Measurements from ENCODE around the gene HBE1.

Gene HBE1

DNA sequence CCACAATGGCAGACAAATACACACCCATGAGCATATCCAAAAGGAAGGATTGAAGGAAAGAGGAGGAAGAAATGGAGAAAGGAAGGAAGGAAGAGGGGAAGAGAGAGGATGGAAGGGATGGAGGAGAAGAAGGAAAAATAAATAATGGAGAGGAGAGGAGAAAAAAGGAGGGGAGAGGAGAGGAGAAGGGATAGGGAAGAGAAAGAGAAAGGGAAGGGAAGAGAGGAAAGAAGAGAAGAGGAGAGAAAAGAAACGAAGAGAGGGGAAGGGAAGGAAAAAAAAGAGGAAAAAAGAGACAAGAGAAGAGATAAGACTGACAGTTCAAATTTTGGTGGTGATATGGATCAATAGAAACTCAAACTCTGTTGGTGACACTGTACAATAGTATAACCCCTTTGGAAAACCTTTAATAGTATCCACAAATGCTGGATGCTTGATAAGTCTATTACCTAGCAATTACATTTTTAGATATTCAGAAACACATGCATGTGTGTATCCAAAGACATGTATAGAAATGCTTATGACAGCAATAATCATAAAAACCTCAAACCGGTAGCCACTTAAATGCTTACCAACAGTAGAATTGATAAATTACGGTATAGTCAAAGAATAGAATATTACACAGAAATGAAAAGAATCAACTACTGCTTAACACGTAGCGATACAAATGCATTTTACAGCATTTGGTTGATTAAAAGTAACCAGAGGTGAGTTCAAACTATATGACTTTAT lies 34.2 kb downstream of the HBE1 start:
- no peak overlapping the region for H3K4me3 ChIP-seq (ENCODE audit: low read depth, low read length)

DNA sequence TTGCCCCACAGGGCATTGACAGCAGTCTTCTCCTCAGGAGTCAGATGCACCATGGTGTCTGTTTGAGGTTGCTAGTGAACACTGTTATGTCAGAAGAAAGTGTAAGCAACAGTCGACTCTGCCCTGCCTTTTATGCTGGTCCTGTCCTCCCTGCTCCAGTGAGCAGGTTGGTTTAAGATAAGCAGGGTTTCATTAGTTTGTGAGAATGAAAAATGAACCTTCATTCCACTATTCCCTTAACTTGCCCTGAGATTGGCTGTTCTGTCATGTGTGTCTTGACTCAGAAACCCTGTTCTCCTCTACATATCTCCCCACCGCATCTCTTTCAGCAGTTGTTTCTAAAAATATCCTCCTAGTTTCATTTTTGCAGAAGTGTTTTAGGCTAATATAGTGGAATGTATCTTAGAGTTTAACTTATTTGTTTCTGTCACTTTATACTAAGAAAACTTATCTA lies 35.3 kb downstream of the HBE1 start, which contains the start of gene HBD:
Gene HBD, minus strand, starts transcription at position 103 of the 454 bp plus-strand sequence. Its CDS starts 50 bp downstream, at position 53.
- H3K4me3 ChIP-seq (ENCODE audit: low read depth, low read length) = no peak within 1 kb of the TSS

DNA sequence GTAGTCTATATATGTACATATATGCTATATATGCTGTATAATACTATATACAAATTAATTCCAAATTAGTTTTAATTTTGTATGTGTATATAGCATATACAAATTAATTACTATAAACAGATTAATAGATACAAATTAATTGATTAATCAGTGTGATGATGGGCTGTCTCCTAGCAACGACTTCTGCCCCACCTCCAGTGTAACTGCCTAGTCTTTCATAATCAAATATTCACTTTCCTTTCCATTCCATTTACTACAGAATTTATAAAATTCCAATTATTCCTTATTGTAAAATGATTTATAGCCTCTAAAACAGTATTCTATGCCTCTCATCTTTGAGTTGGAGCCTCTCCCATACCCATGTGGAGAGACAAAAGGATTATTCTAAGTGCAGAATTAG lies 36.4 kb downstream of the HBE1 start:
- H3K4me3 ChIP-seq (ENCODE audit: low read depth, low read length) = no peak overlapping the region

DNA sequence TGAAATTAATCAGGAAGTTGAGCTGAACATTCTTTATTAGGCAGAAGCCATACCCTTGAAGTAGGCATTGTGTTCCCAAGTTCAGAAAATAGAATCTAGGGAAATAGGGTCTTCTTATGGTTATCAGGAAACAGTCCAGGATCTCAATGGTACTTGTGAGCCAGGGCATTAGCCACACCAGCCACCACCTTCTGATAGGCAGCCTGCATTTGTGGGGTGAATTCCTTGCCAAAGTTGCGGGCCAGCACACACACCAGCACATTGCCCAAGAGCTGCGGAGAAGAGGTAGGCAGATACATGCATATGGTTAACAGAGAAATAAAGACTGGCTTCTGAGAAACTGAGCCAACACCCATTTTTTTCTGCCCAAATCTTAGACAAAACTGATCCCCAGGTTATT lies 36.9 kb downstream of the HBE1 start:
- no peak overlapping the region for H3K4me3 ChIP-seq (ENCODE audit: low read depth, low read length)

DNA sequence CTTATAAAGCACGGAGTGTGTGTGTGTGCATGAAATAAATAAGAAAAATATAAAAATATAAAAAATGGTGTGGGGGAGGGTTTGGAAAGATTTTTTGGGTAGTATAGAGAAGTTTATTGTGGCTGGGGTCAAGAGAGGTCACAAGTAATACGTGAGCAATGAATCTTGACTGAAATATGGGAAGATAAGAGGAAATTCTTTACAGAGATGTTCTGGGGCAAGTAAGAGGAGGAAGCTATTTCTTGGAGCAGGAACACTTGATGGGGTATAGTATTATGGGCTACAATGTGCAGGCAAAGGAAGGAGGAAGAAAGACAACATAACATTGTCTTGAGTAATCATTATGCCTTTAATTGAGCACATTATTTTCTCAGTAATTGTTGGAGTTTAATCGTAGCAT lies 37.6 kb downstream of the HBE1 start:
- no peak overlapping the region for H3K4me3 ChIP-seq (ENCODE audit: low read depth, low read length)

DNA sequence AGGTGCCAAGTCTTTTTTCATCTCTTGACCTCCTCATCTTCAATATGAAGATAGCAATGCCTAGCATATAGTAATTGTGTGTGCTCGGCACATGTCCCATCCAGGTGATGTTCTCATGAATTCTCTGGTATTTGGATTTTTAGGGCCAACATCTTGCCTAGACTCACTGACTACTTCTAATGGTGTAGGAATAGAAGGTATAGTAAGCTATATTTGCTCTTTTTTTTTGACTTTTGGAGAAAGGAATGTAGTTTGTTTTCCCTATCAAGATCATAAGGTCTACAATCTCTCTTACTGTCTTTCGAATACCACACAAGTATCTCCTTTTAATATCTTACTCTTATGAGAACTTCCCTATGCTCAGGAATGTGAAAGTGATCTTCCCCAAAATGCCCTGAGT lies 38.6 kb downstream of the HBE1 start:
- H3K4me3 ChIP-seq (ENCODE audit: low read depth, low read length) = no peak overlapping the region

DNA sequence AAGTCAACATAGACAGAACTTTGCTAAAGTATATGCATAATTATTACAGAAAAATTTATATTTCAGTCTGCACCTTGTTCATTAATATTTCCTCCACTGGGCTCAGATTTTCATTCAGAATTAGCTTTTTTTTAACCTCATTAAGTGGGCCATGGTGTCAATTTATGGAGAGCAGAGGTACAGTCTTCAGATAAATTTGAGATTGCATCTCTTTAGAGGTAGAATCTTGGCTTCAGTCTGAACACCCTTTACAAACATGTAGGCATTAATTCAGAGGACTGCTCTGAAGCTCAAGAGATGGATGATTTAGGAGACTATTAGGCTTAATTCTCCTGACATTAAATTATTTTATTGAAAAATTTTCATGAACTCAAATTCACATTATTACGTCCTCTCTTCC lies 39.5 kb downstream of the HBE1 start:
- no peak overlapping the region for H3K4me3 ChIP-seq (ENCODE audit: low read depth, low read length)

DNA sequence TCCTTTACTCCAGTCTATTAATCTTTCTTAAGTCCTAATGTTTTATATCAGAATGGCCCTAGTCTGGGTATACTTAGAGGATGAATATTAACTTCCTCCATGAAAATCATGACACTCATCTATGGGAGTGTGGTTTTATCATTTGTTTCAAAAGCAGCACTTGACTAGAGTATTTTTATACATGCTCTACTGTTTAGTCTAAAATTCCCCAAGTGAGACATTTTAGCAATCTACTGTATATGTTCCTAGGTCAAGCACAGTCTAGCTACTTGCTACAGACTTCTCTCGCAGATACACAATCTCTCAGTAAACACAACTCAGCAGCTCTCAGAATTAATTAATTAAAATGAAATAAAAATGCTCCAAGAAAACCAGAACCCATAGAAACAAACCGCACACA lies 39.9 kb downstream of the HBE1 start:
- no peak overlapping the region for H3K4me3 ChIP-seq (ENCODE audit: low read depth, low read length)

DNA sequence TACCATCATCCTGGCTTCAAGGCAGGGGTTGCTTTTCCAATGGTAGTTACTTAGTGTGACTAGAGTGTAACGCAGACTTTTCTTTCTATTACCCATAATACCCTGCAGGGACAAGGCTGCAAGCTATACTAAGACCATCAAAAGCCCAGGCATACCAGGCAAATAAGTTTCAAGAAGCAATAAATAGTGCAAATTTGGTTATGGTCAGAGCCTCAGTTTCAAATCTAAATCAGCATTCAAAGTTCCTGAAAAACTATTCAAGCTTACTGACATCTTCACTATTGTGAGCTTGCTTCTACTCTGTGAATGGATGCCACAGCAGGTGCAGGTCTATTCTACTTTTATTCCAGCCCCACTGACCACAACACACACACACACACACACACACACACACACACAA lies 40.4 kb downstream of the HBE1 start:
- H3K4me3 ChIP-seq (ENCODE audit: low read depth, low read length) = no peak overlapping the region

DNA sequence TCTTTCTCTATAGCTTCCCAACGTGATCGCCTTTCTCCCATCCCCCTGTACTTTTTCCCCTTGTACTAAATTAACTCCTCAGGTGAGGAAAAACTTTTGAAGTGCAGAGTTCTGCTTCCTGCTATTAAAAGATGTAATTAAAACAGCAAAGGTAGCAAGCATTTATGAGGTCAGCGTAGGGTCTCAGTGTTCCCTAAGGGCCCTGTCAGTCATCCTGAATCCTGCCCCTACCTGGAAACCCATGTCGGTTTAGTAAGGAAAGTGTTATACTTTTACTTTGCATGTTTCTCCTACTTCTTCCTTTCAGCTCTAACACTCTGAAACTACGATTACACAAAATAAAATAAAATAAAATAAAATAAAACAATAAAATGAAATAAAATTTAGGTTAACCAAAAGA lies 41.6 kb downstream of the HBE1 start:
- no peak overlapping the region for H3K4me3 ChIP-seq (ENCODE audit: low read depth, low read length)

DNA sequence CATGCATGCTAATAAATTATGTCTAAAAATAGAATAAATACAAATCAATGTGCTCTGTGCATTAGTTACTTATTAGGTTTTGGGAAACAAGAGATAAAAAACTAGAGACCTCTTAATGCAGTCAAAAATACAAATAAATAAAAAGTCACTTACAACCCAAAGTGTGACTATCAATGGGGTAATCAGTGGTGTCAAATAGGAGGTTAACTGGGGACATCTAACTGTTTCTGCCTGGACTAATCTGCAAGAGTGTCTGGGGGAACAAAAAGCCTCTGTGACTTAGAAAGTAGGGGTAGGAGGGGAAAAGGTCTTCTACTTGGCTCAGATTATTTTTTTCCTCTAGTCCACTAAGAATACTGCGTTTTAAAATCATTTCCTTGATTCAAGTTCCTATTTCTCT lies 42.1 kb downstream of the HBE1 start:
- H3K4me3 ChIP-seq (ENCODE audit: low read depth, low read length) = no peak overlapping the region

DNA sequence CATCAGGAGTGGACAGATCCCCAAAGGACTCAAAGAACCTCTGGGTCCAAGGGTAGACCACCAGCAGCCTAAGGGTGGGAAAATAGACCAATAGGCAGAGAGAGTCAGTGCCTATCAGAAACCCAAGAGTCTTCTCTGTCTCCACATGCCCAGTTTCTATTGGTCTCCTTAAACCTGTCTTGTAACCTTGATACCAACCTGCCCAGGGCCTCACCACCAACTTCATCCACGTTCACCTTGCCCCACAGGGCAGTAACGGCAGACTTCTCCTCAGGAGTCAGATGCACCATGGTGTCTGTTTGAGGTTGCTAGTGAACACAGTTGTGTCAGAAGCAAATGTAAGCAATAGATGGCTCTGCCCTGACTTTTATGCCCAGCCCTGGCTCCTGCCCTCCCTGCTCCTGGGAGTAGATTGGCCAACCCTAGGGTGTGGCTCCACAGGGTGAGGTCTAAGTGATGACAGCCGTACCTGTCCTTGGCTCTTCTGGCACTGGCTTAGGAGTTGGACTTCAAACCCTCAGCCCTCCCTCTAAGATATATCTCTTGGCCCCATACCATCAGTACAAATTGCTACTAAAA lies 42.9 kb downstream of the HBE1 start, which contains the start of gene HBB:
Gene HBB, minus strand, starts transcription at position 340 of the 579 bp plus-strand sequence. Its CDS starts 50 bp downstream, at position 290.
- no peak within 1 kb of the TSS for H3K4me3 ChIP-seq (ENCODE audit: low read depth, low read length)

DNA sequence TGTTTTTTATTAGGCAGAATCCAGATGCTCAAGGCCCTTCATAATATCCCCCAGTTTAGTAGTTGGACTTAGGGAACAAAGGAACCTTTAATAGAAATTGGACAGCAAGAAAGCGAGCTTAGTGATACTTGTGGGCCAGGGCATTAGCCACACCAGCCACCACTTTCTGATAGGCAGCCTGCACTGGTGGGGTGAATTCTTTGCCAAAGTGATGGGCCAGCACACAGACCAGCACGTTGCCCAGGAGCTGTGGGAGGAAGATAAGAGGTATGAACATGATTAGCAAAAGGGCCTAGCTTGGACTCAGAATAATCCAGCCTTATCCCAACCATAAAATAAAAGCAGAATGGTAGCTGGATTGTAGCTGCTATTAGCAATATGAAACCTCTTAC lies 44.3 kb downstream of the HBE1 start:
- no peak overlapping the region for H3K4me3 ChIP-seq (ENCODE audit: low read depth, low read length)

DNA sequence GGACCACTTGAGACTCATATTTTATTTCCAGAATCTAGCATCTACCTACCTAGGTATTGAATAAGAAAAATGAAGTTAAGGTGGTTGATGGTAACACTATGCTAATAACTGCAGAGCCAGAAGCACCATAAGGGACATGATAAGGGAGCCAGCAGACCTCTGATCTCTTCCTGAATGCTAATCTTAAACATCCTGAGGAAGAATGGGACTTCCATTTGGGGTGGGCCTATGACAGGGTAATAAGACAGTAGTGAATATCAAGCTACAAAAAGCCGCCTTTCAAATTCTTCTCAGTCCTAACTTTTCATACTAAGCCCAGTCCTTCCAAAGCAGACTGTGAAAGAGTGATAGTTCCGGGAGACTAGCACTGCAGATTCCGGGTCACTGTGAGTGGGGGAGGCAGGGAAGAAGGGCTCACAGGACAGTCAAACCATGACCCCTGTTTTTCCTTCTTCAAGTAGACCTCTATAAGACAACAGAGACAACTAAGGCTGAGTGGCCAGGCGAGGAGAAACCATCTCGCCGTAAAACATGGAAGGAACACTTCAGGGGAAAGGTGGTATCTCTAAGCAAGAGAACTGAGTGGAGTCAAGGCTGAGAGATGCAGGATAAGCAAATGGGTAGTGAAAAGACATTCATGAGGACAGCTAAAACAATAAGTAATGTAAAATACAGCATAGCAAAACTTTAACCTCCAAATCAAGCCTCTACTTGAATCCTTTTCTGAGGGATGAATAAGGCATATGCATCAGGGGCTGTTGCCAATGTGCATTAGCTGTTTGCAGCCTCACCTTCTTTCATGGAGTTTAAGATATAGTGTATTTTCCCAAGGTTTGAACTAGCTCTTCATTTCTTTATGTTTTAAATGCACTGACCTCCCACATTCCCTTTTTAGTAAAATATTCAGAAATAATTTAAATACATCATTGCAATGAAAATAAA lies 44.9 kb downstream of the HBE1 start:
- H3K4me3 ChIP-seq (ENCODE audit: low read depth, low read length) = no peak overlapping the region

DNA sequence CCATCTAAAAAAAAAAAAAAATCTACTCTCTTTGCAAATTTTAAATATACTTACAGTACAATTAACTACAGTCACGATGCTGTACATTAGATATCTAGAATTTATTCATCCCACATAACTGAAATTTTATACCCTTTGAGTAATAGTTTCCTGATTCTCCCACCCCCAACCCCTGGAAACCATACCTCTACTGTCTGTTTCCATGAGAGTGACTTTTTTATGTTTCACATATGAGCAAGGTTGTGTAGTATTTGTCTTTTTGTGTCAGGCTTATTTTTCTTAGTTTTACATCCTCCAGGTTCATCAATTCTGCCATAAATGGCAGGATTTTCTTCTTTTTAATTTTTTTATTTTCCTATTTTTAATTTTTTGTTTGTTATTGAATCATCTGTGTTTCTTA lies 46.1 kb downstream of the HBE1 start:
- H3K4me3 ChIP-seq (ENCODE audit: low read depth, low read length) = no peak overlapping the region

DNA sequence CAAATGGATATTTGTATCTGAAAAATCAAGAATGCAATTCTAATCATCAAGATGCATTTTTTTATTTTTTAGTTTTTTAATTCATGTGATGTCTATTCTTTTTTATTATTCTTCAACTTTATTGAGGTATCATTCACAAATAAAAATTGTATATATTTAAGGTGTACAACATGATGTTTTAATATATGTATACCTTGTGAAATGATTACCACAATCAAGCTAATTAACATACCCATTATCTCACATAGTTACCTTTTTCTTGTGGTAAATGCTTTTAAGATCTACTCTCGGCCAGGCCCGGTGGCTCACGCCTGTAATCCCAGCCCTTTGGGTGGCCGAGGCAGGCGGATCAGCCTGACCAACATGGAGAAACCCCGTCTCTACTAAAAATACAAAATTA lies 46.6 kb downstream of the HBE1 start:
- no peak overlapping the region for H3K4me3 ChIP-seq (ENCODE audit: low read depth, low read length)

All from iPS-11a (cell line).